NT2/D1 (cell line): ENCODE results near the gene B4GALT1.

Experiments used
- YY1 ChIP-seq: IDR thresholded peaks from 2 replicates; pipeline ENCODE4 v1.6.1; 2011; ENCODE audit not compliant: insufficient read length, insufficient read depth
- ZNF274 ChIP-seq: IDR thresholded peaks from 2 replicates; pipeline ENCODE4 v1.6.1; 2011; ENCODE audit warnings: mild to moderate bottlenecking, low read depth, low read length

DNA sequence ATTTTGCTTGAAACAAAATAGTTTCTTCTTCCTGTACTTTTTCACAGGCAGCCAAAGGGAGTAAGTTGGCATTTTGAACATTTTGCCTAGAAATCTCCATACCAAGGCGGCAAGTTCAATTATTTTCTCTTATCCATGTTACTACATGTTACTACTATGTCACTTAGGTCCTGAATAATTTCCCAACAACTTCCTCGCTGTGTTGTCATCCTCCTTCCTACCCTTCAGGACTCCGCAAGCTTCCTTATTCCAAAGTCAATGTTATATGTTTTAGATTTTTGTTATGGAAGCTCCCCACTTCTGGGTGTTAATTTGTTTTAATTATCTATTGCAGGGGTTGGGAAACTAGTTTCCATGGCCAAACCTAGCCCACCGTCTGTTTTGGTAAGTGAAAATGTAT lies 9.9 kb upstream of the B4GALT1 start:
- TF ChIP-seq ZNF274 (no peak), YY1 (no peak)
